ENCODE measurements around the gene LPIN1.

Gene LPIN1

GRCh38 chr2:11764920-11765319, 18.5 kb downstream of the LPIN1 start:
- TF ChIP-seq, protein P1, sequence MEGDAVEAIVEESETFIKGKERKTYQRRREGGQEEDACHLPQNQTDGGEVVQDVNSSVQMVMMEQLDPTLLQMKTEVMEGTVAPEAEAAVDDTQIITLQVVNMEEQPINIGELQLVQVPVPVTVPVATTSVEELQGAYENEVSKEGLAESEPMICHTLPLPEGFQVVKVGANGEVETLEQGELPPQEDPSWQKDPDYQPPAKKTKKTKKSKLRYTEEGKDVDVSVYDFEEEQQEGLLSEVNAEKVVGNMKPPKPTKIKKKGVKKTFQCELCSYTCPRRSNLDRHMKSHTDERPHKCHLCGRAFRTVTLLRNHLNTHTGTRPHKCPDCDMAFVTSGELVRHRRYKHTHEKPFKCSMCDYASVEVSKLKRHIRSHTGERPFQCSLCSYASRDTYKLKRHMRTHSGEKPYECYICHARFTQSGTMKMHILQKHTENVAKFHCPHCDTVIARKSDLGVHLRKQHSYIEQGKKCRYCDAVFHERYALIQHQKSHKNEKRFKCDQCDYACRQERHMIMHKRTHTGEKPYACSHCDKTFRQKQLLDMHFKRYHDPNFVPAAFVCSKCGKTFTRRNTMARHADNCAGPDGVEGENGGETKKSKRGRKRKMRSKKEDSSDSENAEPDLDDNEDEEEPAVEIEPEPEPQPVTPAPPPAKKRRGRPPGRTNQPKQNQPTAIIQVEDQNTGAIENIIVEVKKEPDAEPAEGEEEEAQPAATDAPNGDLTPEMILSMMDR (IDR thresholded peaks at IDR 0.05) = no peak

GRCh38 chr2:11765501-11765900, 19.1 kb downstream of the LPIN1 start:
- TF ChIP-seq, protein P1 (IDR thresholded peaks at IDR 0.05) = no peak

- TF ChIP-seq, protein P1 (IDR thresholded peaks at IDR 0.05) = no peak
Measured at GRCh38 chr2:11766016-11766415, 19.6 kb downstream of the LPIN1 start.

DNA sequence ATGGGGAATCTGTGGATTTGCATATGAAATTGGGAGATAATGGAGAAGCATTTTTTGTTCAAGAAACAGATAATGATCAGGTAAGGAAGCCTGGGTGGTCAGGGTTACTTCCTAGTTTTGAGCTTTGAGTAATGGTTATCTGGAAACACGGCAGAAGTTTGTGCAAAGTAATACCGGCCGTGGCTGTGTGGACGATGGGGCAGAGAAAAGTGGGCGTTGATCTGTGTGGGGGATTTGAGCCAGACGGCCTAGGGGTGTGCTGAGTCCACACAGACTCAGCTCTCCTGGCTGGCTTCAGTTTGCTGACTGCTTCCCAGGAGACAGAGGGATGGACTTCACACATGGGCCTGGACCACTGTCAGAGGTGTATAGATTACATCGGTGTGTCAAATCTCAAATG, 21.3 kb downstream of the LPIN1 start:
- TF ChIP-seq, protein P1 (IDR thresholded peaks at IDR 0.05) = no peak

- TF ChIP-seq, protein P1 (IDR thresholded peaks at IDR 0.05) = no peak
Measured at GRCh38 chr2:11768946-11769345, 22.5 kb downstream of the LPIN1 start.

DNA sequence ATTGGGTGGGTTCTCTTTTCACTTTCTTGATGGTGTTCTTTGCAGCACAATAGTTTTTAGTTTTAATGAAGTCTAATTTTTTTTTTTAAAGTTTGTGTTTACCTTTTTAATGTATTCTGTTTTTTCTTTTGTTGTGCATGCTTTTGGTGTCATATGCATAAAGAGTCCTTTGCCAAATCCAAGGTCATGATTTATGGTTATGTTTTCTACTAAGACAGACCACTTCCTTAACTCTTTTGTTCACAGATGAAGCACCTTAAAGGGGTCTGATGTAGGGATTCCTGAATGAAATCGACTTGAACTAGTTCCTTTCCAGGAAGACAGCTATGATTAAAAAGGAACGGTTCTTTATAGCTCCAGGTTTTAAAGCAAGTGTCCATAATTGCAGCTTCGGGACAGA, 23.1 kb downstream of the LPIN1 start:
- TF ChIP-seq, protein P1 (IDR thresholded peaks at IDR 0.05) = no peak

- TF ChIP-seq, protein P1 (IDR thresholded peaks at IDR 0.05) = no peak
Measured at GRCh38 chr2:11770531-11771188, 24.2 kb downstream of the LPIN1 start.
